ENCODE data around the gene MYO1G.
"Not testable (repeated sequence)": the region's sequence is repeated elsewhere in the genome, so short reads cannot be mapped to it uniquely, and the experiment has no call there.

MYO1G gene

GRCh38 chr7:44936322-44936721 lies 42.5 kb downstream of the MYO1G start:
- no peak for DNase-seq (ENCODE audit: extremely low read depth, insufficient read length)
- no peak overlapping the region for H3K4me3 ChIP-seq (replicated peaks; ENCODE audit: low read depth, low read length)
- no peaks in the 10 kb centered on the region for H3K27me3 ChIP-seq (replicated peaks; ENCODE audit: control insufficient read depth, insufficient read depth, low read length)
- no peaks in the 10 kb centered on the region for H3K36me3 ChIP-seq (ENCODE audit: control insufficient read depth, insufficient read depth, low read length)
- TF ChIP-seq CTCF (IDR thresholded peaks at IDR 0.05; ENCODE audit: insufficient read depth, low read length, poor library complexity, severe bottlenecking) = no peak

- DNase-seq (ENCODE audit: extremely low read depth, insufficient read length) = no peak
- H3K36me3 ChIP-seq (ENCODE audit: control insufficient read depth, insufficient read depth, low read length) = no peaks in the 10 kb centered on the region
- no peak overlapping the region for H3K4me3 ChIP-seq (replicated peaks; ENCODE audit: low read depth, low read length)
- H3K27me3 ChIP-seq (replicated peaks; ENCODE audit: control insufficient read depth, insufficient read depth, low read length) = no peaks in the 10 kb centered on the region
- TF ChIP-seq CTCF (IDR thresholded peaks at IDR 0.05; ENCODE audit: insufficient read depth, low read length, poor library complexity, severe bottlenecking) = no peak
Measured at GRCh38 chr7:44935583-44935982, 43.2 kb downstream of the MYO1G start.

- no peak for TF ChIP-seq CTCF (IDR thresholded peaks at IDR 0.05; ENCODE audit: insufficient read depth, low read length, poor library complexity, severe bottlenecking)
- no peak for DNase-seq (ENCODE audit: extremely low read depth, insufficient read length)
Measured at GRCh38 chr7:44935016-44935415, 43.8 kb downstream of the MYO1G start.

GRCh38 chr7:44934510-44934909 lies 44.3 kb downstream of the MYO1G start:
- H3K36me3 ChIP-seq (ENCODE audit: control insufficient read depth, insufficient read depth, low read length); DNase-seq (ENCODE audit: extremely low read depth, insufficient read length); H3K27me3 ChIP-seq (replicated peaks; ENCODE audit: control insufficient read depth, insufficient read depth, low read length); H3K4me3 ChIP-seq (replicated peaks; ENCODE audit: low read depth, low read length): not testable (repeated sequence)

More at GRCh38 chr7:44935016-44935415, 43.8 kb downstream of the MYO1G start:
- no peaks in the 10 kb centered on the region for H3K27me3 ChIP-seq (replicated peaks; ENCODE audit: control insufficient read depth, insufficient read depth, low read length)
- H3K4me3 ChIP-seq (replicated peaks; ENCODE audit: low read depth, low read length) = no peak overlapping the region
- no peaks in the 10 kb centered on the region for H3K36me3 ChIP-seq (ENCODE audit: control insufficient read depth, insufficient read depth, low read length)

GRCh38 chr7:44930921-44931320 lies 47.9 kb downstream of the MYO1G start:
- TF ChIP-seq CTCF (IDR thresholded peaks at IDR 0.05; ENCODE audit: insufficient read depth, low read length, poor library complexity, severe bottlenecking) = no peak
- H3K27me3 ChIP-seq (replicated peaks; ENCODE audit: control insufficient read depth, insufficient read depth, low read length) = no peaks in the 10 kb centered on the region
- no peak for DNase-seq (ENCODE audit: extremely low read depth, insufficient read length)
- no peak overlapping the region for H3K4me3 ChIP-seq (replicated peaks; ENCODE audit: low read depth, low read length)
- no peaks in the 10 kb centered on the region for H3K36me3 ChIP-seq (ENCODE audit: control insufficient read depth, insufficient read depth, low read length)

DNA sequence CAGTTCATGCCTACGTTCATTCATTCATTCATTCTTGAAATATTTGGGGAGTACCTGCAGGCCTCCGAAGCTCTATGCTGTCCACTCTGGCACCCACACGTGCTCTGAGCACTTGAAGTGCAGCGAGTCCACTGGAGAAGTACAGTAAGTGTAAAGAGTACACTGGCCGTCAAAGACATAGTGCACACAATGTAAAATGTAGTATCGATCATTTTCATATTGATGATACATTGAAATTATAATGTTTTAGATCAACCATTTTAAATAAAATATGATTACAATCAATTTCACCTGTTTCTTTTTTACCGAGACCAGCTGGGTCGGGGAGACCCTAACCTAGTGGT lies 56.5 kb downstream of the MYO1G start:
- TF ChIP-seq CTCF (IDR thresholded peaks at IDR 0.05; ENCODE audit: insufficient read depth, low read length, poor library complexity, severe bottlenecking) = no peak
- H3K36me3 ChIP-seq (ENCODE audit: control insufficient read depth, insufficient read depth, low read length) = no peaks in the 10 kb centered on the region
- no peak for DNase-seq (ENCODE audit: extremely low read depth, insufficient read length)
- H3K4me3 ChIP-seq (replicated peaks; ENCODE audit: low read depth, low read length) = no peak overlapping the region
- no peaks in the 10 kb centered on the region for H3K27me3 ChIP-seq (replicated peaks; ENCODE audit: control insufficient read depth, insufficient read depth, low read length)
